ENCODE results near the gene NPTN.
"Not testable (repeated sequence)": the region's sequence is repeated elsewhere in the genome, so short reads cannot be mapped to it uniquely, and the experiment has no call there.

The NPTN gene

DNA sequence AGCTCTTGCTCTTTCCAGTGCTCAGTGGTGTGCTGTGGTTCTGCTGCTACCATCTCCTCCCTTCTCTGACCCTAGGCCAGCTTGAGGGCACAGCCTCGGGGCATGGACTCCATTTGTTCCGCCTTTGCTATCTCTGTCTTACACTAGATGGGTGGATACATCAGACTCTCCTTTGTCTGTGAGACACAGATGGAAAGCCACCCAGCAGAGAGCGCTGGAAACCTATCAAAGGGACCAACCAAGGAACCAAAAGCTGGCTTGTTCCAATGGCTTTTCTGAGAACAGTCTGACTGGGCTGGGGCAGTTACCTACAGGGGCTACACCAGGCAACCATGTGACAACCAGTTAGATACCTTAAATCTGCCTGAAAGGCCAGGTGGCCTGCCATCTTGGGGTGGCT, 63.8 kb downstream of the NPTN start:
- DNase-seq, result no peak

DNA sequence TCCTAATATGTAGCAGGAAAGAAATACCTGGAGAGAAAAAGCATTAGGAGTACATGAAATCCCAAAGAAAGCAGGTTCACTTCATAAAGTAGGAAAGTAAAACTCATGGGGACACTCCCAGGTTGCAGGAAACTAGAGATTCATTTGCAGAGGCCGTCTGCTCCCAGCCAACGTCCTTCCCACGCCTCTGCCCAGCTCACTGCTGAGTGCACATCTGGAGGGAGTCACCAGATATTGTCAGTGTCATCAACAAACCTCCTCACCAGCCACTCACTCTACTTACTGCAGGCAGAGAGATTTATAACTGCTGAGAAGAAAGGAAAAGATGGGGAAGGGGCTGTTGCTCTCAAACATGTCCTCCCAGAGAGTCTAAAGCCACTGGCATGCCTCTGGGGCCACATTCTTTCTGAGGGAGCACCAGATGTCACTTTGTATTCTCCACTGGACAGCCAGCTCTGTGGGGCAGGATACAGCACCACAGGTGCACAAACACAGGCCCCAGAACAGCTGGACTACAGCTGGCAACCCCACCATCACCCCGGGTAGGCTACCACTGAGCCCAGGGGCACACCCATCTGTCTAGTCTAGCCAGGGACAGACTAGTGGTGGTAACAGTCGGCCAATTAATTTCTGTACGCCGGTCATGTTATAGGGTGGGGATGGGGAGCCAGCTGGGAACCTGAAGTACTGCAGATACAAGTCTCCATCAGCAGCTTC, 64.5 kb downstream of the NPTN start:
- no peak for DNase-seq

DNA sequence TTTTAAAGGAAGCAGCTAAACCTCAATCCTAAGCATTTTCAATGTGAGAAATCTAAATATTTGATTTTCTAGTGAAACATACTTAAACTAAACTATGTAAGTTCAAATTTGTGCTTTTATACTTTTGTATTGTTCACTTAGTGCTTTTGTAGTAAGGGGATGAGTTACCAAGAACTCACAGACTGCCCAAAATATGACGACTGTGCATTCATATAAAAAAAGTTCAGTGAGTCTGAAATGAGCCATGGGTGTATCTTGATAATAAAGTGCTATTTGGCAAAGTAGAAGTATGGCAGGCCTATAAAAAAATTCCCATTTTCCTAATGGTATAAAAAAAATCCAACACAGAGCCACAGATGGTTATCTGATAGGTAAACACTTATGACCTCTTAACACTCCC, 66.2 kb downstream of the NPTN start:
- DNase-seq, result no peak

DNA sequence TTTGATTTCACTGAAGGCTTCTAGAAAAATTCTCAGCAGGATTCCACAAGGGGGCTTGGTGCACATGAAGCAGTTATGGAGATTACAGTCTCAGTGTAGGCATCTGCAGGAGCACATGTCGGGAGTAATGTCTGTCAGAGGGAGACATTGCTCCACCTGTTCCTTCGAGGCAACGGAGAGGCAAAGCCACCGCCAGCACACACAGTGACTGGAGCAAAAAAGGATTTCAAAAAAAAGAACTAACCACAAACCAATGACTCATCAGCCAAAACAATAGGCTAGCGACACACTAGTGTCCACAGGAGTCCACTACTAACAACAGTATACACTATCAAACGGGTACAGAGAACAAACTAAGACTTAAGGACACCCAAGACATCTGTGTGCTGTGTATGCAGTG, 68.9 kb downstream of the NPTN start:
- no peak for DNase-seq

DNA sequence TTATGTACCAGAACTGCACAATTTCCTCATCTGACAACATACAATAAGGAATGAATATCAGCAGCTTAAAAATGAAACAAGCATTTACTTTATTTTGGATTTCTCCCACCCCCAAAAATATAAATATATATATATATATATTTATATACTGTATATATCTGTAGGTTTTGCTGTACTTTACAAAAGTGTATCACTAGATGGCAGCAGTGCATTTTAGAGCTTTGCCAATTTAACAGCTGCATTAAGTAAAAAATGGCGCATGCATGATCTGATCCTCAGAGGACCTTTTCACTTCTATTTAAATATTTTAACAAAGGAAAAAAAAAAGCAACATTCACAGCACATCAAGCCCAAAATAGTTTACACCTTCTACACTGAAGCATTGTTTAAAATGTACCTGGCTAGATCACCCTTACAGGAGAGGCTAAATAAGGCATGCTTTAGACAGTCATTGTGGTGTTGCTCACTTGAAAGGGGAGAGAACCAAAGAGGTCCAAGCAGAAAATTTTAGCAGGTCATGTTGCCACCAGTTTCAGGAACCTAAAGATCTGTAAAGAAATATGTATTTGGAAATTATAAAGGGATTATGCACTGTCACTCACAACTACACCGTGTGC, 72.6 kb downstream of the NPTN start:
- DNase-seq, result peak; percentile 12

DNA sequence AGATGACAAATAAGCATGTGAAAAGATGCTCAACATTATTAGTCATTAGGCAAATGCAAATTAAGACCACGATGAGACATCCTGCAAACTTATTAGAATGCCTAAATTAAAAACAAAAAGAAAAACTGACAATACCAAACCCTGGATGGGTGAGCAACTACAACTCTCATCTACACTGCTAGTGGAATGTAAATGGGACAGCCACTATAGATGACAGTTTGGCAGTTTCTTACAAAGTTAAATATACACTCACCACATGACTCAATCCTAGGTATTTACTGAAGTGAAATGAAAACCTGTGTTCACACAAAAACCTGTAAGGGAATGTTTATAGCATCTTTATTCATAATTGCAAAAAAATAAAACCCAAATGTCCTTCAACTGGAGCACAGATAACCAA, 74.7 kb downstream of the NPTN start:
- DNase-seq, result no peak

DNA sequence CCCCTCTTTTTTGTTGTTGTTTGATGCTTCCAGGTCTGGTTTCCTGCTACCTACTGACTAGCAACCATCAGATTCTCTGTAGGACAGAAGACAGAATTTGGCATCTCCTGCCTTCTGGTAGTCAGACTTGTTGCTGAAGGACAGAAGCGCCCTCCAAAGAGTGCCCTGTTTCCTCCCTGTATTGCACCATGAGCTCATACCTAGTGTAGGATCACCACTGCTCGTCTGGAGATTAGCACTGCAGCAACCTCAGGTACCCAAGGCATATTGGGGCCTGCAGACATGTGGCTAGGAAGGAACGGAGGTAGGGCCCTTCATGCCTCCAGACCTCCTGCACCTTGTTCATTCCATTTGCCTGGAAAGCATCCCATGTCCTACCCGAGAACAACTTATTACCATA, 78.1 kb downstream of the NPTN start:
- DNase-seq, result no peak

DNA sequence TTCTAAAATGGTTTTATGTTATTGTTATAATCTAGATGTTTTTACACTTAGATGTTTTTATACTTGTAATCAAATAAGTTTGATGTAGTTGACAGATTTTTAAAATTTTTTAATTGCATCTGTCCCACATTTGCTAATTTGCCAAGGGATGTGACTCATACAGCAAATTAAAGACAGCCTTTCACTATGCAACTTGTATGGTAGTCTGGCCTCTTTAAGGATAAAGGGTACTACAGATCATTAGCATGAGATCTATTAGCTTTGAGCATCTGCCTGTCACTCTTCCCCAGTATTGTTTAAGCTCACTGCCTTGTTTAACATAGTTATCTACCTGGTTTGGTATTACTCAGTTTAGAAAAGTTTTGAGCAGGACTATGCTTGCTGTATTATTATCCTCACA, 83.0 kb downstream of the NPTN start:
- no peak for DNase-seq

DNA sequence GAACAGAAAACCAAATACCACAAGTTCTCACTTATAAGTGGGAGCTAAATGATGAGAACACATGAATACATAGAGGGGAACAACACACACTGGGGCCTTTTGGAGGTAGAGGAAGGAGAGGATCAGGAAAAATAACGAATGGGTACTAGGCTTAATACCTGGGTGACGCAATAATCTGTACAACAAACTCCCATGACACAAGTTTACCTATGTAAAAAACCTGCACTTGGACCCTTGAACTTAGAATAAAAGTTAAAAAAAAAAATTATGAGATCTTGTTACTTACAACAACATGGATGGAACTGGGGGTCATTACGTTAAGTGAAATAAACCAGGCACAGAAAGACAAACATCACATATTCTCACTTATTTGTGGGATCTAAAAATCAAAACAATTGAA, 84.3 kb downstream of the NPTN start:
- DNase-seq, result not testable (repeated sequence)

DNA sequence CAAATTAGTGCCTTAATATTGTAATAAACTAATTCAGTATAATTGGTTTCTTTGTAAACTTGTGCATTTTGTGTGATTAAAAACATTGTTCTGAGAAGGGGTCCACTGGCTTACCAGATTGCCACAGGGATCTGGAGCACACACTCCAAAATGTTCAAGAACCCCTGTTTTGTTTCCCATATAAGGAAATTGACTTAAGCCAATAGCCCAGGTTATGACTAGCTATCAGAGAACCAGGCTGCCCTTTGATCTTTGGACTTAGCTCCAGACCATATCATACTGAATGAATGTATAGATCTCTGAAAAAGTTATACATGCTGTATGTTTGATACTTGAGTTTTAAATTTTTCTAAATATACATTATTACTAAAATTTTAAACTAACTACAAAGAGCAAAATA, 91.7 kb downstream of the NPTN start:
- no peak for DNase-seq

DNA sequence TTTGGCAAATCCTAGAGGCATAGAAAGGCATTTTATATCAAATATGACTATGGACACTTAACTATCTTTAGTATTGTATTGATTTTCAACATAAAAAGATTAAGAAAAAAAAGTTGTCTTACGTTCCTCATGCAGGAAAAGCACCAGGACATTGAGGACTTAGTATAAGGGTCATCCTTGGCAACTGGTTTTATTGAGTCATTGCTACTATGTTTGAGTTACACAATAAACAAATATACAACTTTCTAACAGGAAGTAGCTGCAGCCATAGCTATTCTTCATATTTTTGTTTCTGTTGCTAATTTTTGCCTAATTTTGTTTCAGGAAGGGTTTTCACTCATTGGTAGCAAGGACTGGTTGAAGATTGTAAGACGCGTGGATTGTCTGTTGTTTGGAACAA, 93.0 kb downstream of the NPTN start:
- DNase-seq, result no peak

DNA sequence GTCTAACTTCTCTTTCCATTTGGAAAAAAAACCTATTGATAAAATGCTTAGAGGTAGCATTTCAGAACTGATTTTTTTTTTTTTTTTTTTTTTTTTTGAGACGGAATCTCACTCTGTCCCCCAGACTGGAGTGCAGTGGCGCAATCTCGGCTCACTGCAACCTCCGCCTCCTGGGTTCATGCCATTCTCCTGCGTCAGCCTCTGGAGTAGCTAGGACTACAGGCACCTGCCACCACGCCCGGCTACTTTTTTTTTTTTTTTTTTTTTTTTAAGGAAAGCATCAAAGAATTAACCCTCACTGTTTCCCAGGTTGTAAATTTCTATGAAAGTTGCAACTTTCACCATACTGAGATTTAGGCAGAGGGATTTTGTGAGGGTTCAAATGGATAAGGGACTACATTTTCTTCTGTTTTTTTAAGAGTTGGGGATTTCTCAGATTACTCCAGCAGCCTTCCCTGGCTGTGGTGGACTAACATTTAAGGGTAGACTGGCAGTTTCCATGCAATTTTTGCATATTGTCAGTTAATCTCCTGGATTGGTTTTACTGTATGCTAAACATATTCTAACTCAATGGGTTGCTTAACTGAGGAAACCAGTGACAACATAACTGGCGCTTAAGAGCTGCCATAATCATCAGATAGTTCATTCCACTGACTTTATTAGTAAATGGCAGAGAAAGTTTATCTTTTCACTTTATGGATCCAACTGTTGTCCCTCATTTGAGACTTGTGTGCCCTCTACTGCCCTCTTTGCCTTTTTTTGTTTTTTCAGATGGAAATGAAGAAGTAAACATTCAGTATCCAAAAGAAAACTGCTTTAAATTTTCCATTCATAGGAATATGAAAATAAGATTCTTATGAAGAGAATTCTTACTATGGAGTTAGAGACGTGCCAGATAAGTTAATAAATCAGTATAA, 93.7 kb downstream of the NPTN start:
- DNase-seq, result no peak

DNA sequence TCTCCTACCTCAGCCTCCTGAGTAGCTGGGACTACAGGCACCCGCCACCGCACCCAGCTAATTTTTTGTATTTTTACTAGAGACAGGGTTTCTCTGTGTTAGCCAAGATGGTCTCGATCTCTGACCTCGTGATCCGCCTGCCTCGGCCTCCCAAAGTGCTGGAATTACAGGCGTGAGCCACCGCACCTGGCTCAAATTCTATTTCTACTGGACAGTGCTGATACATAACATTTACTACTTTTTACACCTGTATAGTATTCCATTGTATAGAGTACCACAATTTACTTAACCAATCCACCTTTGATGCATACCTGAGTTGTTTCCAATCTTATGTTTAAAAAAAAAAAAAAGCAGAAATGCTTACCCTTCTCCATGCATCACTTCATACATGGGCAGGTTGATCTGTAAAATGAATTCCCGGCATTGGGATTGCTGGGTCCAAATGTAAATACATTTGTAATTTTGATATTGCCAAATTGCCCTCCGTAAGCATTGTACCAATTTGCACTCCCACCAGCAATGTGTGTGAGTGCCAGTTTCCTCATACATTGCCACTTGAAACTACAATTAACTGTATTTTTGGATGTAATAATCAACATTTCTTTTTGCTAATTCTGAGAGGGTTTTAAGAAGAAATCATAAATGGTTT, 94.5 kb downstream of the NPTN start:
- DNase-seq, result no peak

DNA sequence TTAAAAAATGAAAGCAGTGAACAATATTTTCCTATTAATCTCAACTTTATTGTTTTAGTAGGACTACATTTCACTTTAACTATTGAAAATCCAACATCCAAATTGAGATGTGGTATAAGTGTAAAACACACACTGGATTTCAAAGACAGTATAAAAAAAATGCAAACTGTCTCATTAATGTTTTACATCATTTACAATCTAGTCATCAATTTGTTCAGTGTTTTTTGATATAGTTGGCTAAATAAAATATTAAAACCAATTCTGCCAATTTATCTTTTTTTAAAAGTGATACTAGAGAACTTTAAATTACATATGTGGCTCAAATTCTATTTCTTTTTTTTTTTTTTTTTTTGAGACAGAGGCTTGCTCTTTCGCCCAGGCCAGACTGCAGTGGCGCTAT, 95.1 kb downstream of the NPTN start:
- DNase-seq, result no peak

DNA sequence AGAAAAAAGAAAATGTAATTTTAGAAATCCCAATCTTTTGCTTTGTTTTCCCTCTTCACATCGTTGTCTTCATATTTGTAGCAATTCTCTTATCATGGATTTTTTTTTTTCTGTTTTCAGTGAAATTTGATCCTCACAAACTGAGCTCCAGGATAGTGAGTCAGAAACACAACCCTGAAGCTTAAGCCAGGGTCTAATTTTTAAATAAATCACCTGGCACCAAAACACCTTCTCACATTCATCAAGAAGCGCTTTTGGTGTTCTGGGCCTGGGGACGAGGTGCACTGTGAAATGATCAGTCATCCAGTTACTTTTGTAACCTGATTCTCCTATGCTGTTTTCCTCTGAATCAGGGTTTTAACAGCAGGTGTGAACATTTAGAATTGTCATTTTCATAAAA, 102.5 kb downstream of the NPTN start:
- DNase-seq, result no peak

DNA sequence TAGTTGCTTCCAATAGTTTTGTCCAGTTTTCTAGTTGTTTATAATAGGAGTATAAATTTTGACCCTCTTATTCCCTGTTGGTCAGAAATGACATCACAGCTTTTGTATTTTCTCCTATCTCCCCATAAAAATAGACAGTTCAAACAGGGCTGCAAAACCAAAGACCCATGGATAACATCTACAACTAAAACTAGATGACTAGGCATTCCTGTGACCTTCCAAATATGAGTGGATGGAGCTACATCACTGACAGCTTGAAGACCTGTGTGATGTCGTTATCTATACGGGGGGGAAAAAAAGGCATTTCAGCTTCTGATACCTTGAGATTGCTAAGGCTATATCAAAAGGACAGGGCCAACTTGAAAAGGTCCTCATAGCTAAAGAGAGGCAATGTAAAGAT, 105.6 kb downstream of the NPTN start:
- DNase-seq, result no peak

DNA sequence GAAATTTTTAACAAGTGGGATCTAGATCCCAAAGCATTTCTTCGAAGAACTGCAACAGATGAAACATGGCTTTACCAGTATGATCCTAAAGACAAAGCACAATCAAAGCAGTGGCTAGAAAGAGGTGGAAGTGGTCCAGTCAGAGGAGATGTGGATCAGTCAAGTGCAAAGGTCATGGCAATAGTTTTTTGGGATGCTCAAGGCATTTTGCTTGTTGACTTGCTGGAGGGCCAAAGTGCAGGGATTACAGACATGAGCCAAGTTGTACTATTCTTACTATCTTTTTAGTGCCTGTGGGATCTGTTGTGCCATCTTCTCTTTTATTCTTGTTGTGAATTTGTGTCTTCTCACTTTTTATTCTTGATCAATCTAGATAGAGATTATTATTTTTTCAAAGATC, 108.3 kb downstream of the NPTN start:
- no peak for DNase-seq

DNA sequence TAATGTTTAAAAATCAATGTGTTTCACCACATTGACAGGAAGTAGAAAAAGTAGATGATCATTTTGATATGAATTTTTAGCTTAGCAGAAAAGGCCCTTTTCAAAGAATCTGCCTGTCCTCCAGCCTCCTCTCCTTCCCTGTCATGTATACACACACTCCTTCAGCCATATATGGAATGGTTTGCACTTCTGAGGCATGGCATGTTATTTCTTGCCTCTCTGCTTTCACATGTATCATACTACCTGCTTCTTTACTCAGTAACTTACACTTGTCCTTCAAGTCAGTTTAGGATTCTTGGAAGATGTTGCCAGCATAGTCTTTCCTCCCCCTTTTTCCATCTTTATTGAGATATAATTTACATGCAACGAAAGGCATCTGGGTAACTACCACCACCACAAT, 111.2 kb downstream of the NPTN start:
- DNase-seq, result no peak

DNA sequence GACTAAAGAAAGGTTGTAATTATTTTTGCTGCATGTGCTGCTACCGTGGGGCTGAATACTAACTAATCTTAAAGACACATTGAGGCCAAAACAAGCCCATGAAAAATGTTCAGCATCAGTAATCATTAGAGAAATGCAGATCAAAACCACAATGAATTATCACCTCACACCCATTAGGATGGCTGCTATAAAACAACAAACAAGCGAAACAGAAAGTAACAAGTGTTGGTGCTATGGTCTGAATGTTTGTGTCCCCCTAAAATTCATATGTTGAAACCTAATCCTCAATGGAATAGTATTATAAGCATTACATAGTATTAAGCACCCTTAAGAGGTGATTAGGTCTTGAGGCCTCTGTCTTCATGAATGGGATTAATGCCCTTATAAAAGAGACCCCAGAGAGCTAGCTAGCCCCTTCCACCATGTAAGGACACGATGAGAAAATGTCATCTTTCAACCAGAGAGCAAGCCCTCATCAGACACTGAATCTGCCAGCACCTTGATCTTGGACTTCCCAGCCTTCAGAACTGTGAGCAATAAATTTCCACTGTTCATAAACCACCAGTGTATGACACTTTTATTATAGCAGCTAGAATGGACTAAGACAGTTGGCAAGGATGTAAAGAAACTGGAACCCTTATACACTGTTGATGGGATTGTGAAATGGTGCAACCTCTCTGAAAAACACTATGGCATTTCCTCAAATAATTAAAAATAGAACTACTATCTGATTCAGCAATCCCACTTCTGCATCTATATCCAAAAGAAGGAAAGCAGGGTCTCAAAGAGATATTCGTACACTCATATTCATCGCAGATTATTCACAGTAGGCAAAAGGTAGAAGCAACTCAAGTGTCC, 114.1 kb downstream of the NPTN start:
- DNase-seq, result no peak

DNA sequence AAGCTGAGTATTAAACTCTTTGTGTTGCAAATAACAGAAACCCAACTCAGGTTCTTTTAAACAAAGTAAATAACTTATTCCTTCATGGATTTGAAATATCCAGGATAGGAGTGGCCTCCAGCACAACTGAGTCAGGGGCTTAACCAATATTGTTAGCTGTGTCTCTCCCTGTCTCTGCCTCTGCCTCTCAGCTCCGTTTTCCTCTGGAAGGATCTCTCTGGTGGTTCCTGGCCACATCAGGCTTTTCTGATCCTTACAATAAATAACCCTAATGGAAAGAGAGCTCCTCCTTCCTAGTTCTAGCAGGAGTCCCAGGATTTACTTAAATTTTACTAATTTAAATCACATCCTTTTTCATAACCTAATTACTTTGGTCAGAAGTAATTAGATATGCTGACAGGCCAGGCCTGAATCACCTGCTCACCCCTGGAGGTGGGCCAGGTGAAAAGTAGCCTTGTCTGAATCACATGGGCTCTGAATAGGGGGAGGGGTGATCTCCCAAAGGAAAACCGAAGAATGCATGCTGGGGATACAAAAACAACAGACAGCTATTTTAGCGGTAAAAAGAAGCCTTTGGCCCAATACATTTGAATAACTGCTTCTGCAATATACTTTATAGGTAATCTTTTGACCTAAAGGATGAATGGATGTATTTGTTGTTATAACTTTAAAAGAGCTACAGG, 114.9 kb downstream of the NPTN start:
- DNase-seq, result peak; percentile 45

DNA sequence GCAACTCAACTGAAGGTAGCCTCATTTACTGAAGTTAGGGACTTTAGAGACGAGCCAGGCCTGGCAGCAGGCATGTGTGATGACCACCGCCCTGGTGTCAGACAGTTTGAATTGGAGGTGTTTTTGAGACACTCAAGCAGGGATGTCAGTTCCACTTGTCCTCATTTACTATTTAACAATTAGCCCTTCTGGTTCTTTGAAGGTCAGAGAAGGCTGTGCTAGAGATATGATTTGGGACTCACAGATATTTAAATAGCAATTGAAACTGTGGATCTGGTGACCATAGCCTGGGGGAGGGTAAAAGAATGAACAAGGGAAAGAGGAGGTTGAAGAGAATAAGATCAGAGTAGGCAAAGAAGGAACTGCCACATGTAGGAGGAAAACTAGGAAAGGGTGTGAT, 115.6 kb downstream of the NPTN start:
- no peak for DNase-seq

DNA sequence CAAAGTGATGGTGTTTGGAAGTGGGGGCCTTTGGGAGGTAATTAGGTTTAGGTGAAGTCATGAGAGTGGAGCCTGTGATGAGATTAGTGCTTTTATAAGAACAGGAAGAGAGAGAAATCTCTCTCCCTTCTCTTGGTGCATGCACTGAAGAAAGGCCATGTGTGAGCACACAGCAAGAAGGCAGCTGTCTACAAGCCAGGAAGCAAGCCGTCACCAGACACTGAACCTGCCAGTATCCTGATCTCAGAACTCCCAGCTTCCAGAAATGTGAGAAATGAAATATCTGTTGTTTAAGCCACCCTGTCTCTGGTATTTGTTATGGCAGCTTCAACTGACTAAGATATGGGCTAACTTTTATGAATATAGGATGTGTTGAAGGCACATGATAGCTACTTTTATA, 117.7 kb downstream of the NPTN start:
- DNase-seq, result no peak

All from NCI-H1105 (cell line).